ENCODE results near the gene IGLL1. TPM values are rescaled to one million over a fixed set of nuclear protein-coding genes. Genes with fewer than 3 reads are reported as not detected.
"Not testable (repeated sequence)": the region's sequence is repeated elsewhere in the genome, so short reads cannot be mapped to it uniquely, and the experiment has no call there.

IGLL1 gene
- total RNA-seq, 6 experiments from 2014 or later, result not detected

GRCh38 chr22:23551385-23551784, 28.7 kb downstream of the IGLL1 start:
- no peak overlapping the region for H3K27ac Mint-ChIP-seq
- peaks cover 12% of the 10 kb centered on the region for H3K9me3 Mint-ChIP-seq
- no peak overlapping the region for H3K4me3 Mint-ChIP-seq
- TF ChIP-seq, protein P1, sequence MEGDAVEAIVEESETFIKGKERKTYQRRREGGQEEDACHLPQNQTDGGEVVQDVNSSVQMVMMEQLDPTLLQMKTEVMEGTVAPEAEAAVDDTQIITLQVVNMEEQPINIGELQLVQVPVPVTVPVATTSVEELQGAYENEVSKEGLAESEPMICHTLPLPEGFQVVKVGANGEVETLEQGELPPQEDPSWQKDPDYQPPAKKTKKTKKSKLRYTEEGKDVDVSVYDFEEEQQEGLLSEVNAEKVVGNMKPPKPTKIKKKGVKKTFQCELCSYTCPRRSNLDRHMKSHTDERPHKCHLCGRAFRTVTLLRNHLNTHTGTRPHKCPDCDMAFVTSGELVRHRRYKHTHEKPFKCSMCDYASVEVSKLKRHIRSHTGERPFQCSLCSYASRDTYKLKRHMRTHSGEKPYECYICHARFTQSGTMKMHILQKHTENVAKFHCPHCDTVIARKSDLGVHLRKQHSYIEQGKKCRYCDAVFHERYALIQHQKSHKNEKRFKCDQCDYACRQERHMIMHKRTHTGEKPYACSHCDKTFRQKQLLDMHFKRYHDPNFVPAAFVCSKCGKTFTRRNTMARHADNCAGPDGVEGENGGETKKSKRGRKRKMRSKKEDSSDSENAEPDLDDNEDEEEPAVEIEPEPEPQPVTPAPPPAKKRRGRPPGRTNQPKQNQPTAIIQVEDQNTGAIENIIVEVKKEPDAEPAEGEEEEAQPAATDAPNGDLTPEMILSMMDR (IDR thresholded peaks at IDR 0.05), result no peak
- DNase-seq, result no peak
- peaks cover 5% of the 10 kb centered on the region; the same call in 1 of the 2 replicates for H3K36me3 Mint-ChIP-seq (ENCODE audit: low read depth)
- H3K4me1 Mint-ChIP-seq (ENCODE audit: low read depth), result no peaks in the 10 kb centered on the region
- H3K27me3 Mint-ChIP-seq (ENCODE audit: insufficient read depth), result peaks cover 20% of the 10 kb centered on the region

DNA sequence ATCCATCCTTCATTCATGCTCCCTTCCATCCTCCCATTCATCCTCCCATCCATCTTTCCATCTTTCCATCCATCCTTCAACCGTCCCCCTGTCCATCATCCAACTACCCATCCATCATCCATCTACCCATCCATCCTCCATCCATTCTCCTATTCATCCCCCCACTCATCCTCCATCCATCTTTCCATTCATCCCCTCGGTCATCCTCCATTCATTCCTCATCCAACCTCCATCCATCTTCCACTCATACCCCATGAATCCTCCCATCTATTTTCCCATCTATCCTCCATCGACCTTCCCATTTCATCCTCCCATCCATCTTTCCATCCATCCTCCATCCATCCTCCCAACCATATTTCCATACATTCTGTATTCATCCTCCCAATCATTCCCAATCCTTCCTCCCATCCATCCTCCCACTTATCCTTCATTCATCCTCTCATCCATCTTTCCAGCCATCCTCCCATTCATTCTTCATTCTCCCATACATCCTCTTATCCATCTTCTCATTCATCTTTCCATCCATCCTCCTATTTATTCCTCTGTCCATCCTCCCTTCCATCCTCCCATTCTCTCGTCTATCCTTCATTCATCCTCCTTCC, 29.9 kb downstream of the IGLL1 start:
- TF ChIP-seq, protein P1 (IDR thresholded peaks at IDR 0.05), result no peak
- Mint-ChIP-seq H3K36me3 (ENCODE audit: low read depth) (peaks cover 5% of the 10 kb centered on the region; the same call in 1 of the 2 replicates), H3K27me3 (ENCODE audit: insufficient read depth) (peaks cover 17% of the 10 kb centered on the region), H3K4me3 (no peak overlapping the region), H3K27ac (no peak overlapping the region), H3K4me1 (ENCODE audit: low read depth) (no peaks in the 10 kb centered on the region), H3K9me3 (peaks cover 12% of the 10 kb centered on the region)
- DNase-seq, result no peak

DNA sequence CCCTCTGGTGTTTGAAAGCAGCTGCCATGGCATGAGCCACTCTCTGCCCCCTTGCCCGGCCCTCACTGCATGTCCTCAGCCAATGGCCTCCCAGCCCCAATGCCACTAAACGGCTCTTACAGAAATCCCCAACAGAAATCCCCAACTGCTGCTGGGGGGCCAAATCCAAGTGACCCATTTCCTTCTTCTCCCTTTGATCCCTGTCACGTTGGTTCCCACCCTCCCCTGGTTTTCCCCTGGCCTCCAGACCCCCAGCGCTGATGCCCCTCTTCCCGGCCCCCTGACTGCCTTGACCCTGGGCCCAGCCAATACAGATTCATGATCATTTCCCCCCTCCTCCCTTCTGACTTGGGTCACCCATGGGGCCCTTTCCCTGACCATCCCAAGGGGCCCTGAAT, 30.9 kb downstream of the IGLL1 start:
- H3K4me3 Mint-ChIP-seq, result no peak overlapping the region
- DNase-seq, result no peak
- H3K4me1 Mint-ChIP-seq (ENCODE audit: low read depth), result no peaks in the 10 kb centered on the region
- TF ChIP-seq, protein P1 (IDR thresholded peaks at IDR 0.05), result no peak
- peaks cover 12% of the 10 kb centered on the region for H3K9me3 Mint-ChIP-seq
- H3K36me3 Mint-ChIP-seq (ENCODE audit: low read depth), result peaks cover 5% of the 10 kb centered on the region; the same call in 1 of the 2 replicates
- H3K27ac Mint-ChIP-seq, result no peak overlapping the region
- peaks cover 14% of the 10 kb centered on the region for H3K27me3 Mint-ChIP-seq (ENCODE audit: insufficient read depth)

- TF ChIP-seq, protein P1 (IDR thresholded peaks at IDR 0.05), result no peak
- Mint-ChIP-seq H3K9me3 (peaks cover 12% of the 10 kb centered on the region), H3K4me1 (ENCODE audit: low read depth) (no peaks in the 10 kb centered on the region), H3K27me3 (ENCODE audit: insufficient read depth) (peaks cover 14% of the 10 kb centered on the region), H3K27ac (no peak overlapping the region), H3K4me3 (no peak overlapping the region), H3K36me3 (ENCODE audit: low read depth) (peaks cover 5% of the 10 kb centered on the region; the same call in 1 of the 2 replicates)
- no peak for DNase-seq
These were observed 31.4 kb downstream of the IGLL1 start for GRCh38 chr22:23548501-23549197.

- H3K4me1 Mint-ChIP-seq (ENCODE audit: low read depth), result peaks cover 6% of the 10 kb centered on the region; the same call in 1 of the 2 replicates
- peaks cover 12% of the 10 kb centered on the region for H3K9me3 Mint-ChIP-seq
- H3K27me3 Mint-ChIP-seq (ENCODE audit: insufficient read depth), result peaks cover 14% of the 10 kb centered on the region
- peaks cover 5% of the 10 kb centered on the region; the same call in 1 of the 2 replicates for H3K36me3 Mint-ChIP-seq (ENCODE audit: low read depth)
- H3K4me3 Mint-ChIP-seq, result no peak overlapping the region
- TF ChIP-seq, protein P1 (IDR thresholded peaks at IDR 0.05), result no peak
- DNase-seq, result no peak
- H3K27ac Mint-ChIP-seq, result no peak overlapping the region
These were observed 32.1 kb downstream of the IGLL1 start for GRCh38 chr22:23547818-23548500.

DNA sequence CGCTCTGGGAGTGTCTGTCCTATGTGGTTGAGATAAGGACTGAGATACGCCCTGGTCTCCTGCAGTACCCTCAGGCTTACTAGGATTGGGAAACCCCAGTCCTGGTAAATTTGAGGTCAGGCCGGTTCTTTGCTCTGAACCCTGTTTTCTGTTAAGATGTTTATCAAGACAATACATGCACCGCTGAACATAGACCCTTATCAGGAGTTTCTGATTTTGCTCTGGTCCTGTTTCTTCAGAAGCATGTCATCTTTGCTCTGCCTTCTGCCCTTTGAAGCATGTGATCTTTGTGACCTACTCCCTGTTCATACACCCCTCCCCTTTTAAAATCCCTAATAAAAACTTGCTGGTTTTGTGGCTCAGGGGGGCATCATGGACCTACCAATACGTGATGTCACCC, 32.7 kb downstream of the IGLL1 start:
- H3K27ac Mint-ChIP-seq; H3K4me3 Mint-ChIP-seq; DNase-seq; H3K36me3 Mint-ChIP-seq (ENCODE audit: low read depth): not testable (repeated sequence)
- peaks cover 14% of the 10 kb centered on the region for H3K27me3 Mint-ChIP-seq (ENCODE audit: insufficient read depth)
- peaks cover 12% of the 10 kb centered on the region for H3K9me3 Mint-ChIP-seq
- H3K4me1 Mint-ChIP-seq (ENCODE audit: low read depth), result peaks cover 11% of the 10 kb centered on the region; the same call in 1 of the 2 replicates
